SK-N-SH treated with all-trans-retinoic acid at 6 μM for 48 hours (cell line): ENCODE data around the gene GPC5.

ENCODE experiments used
- SNAI2 ChIP-seq: fragments of 250-450 bp; sonication (Bioruptor Pico); IDR thresholded peaks from 2 replicates; pipeline ENCODE4 v1.5.0; 2020; ENCODE audit warnings: mild to moderate bottlenecking, moderate library complexity
- ZNF70 ChIP-seq: fragments of 450-650 bp; formaldehyde crosslinking; IDR thresholded peaks from 2 replicates; pipeline ENCODE4 v1.5.0; 2020; ENCODE audit warnings: mild to moderate bottlenecking, moderate library complexity

- TF ChIP-seq ZNF70 (CRISPR knock-in tag): no peak
- TF ChIP-seq SNAI2 (CRISPR knock-in tag): no peak
These were observed 1063.0 kb downstream of the GPC5 start for GRCh38 chr13:92461402-92461801.
